ENCODE data around the gene NEDD1.

- no peak for TF ChIP-seq POLR2AphosphoS5 (IDR thresholded peaks at IDR 0.05; ENCODE audit: low read depth, low read length)
- TF ChIP-seq CTCF (IDR thresholded peaks at IDR 0.05 in 2 of 3, conservative IDR thresholded peaks at IDR 0.05 in 1 of 3; ENCODE audit: borderline replicate concordance in 1 of 3, insufficient read depth in 1 of 3, low read depth in 2 of 3, low read length in 2 of 3) = no peak
- TF ChIP-seq EZH2phosphoT487 (IDR thresholded peaks at IDR 0.05; ENCODE audit: borderline replicate concordance) = no peak
- no peak for TF ChIP-seq JUND (IDR thresholded peaks at IDR 0.05)
- no peak for TF ChIP-seq RAD21 (IDR thresholded peaks at IDR 0.05; ENCODE audit: low read depth)
- TF ChIP-seq REST (IDR thresholded peaks at IDR 0.05; ENCODE audit: low read depth) = no peak
- no peak for TF ChIP-seq TCF7L2 (IDR thresholded peaks at IDR 0.05; ENCODE audit: borderline replicate concordance, extremely low read depth, insufficient read depth, insufficient read length)
- no peak for TF ChIP-seq EZH2 (IDR thresholded peaks at IDR 0.05)
- no peak for TF ChIP-seq POLR2A (IDR thresholded peaks at IDR 0.05; ENCODE audit: borderline replicate concordance, extremely low read depth, insufficient read depth, insufficient read length)
- no peak for TF ChIP-seq ATF3 (IDR thresholded peaks at IDR 0.05)
- TF ChIP-seq CEBPB (IDR thresholded peaks at IDR 0.05; ENCODE audit: low read depth) = no peak
- no peak for TF ChIP-seq FOSL1 (IDR thresholded peaks at IDR 0.05; ENCODE audit: low read depth)
Observed at GRCh38 chr12:96981911-96982310, 74.9 kb downstream of the NEDD1 start.

Data from HCT116 (cell line).